ENCODE measurements around the gene ESPN.
"Not testable (repeated sequence)": the region's sequence is repeated elsewhere in the genome, so short reads cannot be mapped to it uniquely, and the experiment has no call there.

Gene ESPN

GRCh38 chr1:6429660-6430411 is 5.3 kb downstream of the ESPN start:
- not testable (repeated sequence) for DNase-seq

GRCh38 chr1:6431645-6432579 is 7.3 kb downstream of the ESPN start:
- DNase-seq = not testable (repeated sequence)

GRCh38 chr1:6434186-6434585 is 9.6 kb downstream of the ESPN start:
- no peak for DNase-seq

- DNase-seq = no peak
Observed at GRCh38 chr1:6435129-6435528, 10.6 kb downstream of the ESPN start.

- DNase-seq = no peak
Observed at GRCh38 chr1:6435547-6435946, 11.0 kb downstream of the ESPN start.

- not testable (repeated sequence) for DNase-seq
Observed at GRCh38 chr1:6436277-6436676, 11.7 kb downstream of the ESPN start.

GRCh38 chr1:6437012-6437700 is 12.6 kb downstream of the ESPN start:
- not testable (repeated sequence) for DNase-seq

GRCh38 chr1:6438047-6438525 is 13.5 kb downstream of the ESPN start:
- peak; percentile 39 for DNase-seq

- peak; percentile 43 for DNase-seq
Observed at GRCh38 chr1:6440198-6441126, 15.9 kb downstream of the ESPN start.

- no peak for DNase-seq
Observed at GRCh38 chr1:6441586-6441985, 17.0 kb downstream of the ESPN start.

- no peak for DNase-seq
Observed at GRCh38 chr1:6443339-6444115, 19.0 kb downstream of the ESPN start.

GRCh38 chr1:6444377-6444776 is 19.8 kb downstream of the ESPN start:
- DNase-seq = no peak

- no peak for DNase-seq
Observed at GRCh38 chr1:6445062-6445763, 20.6 kb downstream of the ESPN start.

- DNase-seq = not testable (repeated sequence)
Observed at GRCh38 chr1:6445929-6446328, 21.4 kb downstream of the ESPN start.

- no peak for DNase-seq
Observed at GRCh38 chr1:6446665-6447015, 22.1 kb downstream of the ESPN start.

GRCh38 chr1:6447016-6447817 is 22.6 kb downstream of the ESPN start:
- no peak for DNase-seq

- DNase-seq = no peak
Observed at GRCh38 chr1:6447818-6448748, 23.5 kb downstream of the ESPN start.
